GM18873 (cell line): Measurements from ENCODE around the gene SYNGR2.
"Not testable (repeated sequence)": the region's sequence is repeated elsewhere in the genome, so short reads cannot be mapped to it uniquely, and the experiment has no call there.

Source experiments
- ATAC-seq: cut with Tn5 transposase; IDR thresholded peaks from one replicate; pipeline ENCODE4 v1.9.1; 2021; ENCODE audit warnings: mild to moderate bottlenecking, moderate library complexity, moderate number of reproducible peaks; ENCODE audit not compliant: unreplicated experiment, low FRiP score

The SYNGR2 gene

DNA sequence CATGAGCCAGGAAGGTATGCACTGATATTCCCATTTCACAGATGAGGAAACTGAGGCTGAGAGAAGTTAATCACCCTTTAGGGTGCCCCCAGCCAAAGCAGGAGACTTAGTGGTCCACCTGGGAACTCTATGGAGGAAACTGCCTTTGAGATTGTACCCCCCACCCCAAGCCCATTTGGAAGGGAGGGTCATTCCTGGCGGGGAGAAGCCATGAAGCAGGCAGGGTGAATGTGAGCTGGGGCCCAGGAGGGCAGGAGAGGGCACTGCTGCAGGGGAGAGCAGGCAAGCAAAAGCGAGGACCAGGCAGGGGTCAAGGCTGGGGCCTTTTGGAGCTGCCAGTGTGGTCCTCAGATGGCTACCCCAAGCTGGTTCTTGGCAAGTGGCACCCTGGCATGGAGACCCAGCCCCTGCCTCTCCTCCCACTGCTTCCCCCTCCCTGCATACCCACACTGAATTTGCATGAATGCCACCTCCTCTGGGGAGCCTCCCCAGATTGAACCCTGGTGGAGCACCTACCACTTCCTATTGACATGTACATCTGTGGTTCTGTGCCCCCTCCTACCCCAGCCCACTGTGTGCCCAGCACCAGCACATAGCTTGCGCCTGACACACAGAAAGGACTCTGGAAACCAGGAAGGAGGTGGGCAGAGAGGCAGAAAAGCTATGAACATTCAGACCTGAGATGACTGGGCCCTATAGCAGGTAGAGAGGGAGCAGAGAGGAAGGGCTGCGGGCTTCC is 38.9 kb upstream of the SYNGR2 start:
- ATAC-seq = no peak

DNA sequence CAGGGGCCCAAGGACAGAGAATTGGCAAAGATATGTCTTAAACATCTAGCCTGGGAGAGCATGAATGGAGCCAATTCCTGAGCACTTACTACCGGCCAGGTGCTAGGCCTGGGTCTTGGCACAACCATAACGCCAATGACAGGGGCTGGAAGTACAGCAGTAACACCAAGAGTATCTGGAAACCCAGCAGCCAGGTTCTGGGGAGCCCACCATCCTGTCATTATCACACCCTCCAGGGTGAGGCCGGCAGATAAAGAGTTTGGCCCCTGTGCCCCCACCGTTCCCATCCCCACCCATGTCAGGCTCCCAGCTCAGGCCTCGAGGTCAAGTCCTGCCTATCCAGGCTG is 38.3 kb upstream of the SYNGR2 start:
- no peak for ATAC-seq

DNA sequence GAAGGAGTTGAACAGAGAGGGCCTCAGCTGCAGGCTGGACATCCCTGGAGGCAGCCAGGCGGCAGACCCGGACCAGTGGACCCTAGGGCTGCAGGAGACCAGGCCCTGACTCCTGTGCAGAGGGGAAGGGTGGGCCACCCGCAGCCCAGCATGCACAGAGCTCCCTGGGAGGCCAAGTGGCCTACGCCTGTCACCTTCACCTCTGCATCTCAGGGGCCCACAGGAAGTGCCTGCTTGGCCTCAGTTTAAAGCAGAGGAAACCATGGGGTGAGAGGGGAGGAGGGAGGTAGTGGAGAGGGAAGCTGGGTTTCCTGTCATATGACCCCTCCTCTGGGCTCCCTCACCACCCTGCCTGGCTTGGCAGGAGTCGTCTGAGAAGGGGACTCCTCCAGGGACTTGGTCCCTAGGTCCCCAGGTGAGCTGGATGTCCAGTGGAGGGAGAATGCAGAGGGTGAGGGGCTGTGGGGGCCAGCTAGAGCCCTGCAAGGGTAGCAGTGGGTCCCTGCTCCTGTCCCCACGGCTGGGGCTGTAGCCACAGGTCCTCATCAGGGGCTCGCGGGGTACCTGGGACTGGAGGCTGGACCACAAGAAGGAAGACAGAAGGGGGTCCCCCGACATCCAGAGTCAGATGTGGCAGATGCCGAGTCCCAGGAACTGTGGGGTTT is 37.8 kb upstream of the SYNGR2 start, which contains the start of gene TMC8:
Gene TMC8 (plus strand): TSS at position 335 of the 665 bp plus-strand sequence. CDS start 818 bp downstream, outside the sequence.
- no peak for ATAC-seq

DNA sequence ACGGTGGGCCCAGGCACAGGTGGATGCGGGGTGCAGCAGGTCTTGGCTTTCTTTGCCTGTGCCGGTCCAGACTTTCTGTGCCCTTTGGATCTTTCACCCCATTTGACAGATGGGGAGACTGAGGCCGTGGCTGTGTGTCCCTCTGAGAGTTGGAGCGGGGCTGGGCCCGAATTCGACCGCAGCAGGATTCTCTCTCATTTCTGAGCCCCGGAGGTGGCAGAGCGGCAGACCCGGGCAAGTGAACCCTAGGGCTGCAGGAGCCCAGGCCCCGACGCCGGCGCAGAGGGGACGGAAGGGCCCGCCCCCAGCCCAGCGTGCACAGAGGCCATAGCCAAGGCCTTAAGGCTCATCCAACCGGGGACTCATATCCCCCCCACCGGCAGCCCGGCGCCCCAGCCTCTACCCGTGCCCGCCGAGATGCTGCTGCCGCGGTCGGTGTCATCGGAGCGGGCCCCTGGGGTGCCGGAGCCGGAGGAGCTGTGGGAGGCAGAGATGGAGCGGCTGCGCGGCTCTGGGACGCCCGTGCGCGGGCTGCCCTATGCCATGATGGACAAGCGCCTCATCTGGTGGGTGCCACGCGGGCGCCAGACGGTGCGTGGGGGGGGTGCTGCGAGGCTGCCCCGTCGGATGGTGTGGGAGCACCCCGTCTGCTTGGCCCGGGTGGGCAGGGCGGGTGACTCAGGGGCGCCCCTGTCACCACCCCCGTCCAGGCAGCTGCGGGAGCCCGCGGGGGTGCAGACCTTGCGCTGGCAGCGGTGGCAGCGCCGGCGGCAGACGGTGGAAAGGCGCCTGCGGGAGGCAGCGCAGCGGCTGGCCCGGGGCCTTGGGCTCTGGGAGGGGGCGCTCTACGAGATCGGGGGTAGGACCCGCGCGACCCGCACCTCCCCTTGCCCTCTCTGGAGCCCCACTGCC is 37.0 kb upstream of the SYNGR2 start:
- no peak for ATAC-seq

DNA sequence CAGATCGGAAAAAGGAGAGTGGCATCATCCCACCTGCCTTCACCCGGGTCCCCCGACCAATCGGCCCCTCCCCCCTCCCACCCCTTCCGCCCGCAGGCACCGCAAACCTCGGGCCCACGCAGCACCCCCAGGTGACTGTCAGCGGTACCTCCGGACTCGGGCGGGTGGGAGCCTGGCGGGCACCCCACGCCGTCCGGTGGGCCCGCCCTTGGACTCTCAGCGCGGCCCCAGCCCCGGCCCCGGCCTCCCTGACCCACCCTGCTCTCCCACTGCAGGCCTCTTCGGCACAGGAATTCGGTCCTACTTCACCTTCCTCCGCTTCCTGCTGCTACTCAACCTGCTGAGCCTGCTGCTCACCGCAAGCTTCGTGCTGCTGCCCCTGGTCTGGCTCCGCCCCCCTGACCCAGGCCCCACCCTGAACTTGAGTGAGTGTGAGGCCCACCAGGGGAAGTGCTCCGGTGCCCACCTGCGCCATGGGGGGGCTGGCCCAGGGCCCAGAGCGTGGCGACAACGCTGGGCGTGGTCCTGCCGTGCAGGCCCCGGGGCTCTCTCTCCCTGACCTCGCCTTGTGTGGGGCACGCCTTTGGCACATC is 36.2 kb upstream of the SYNGR2 start:
- no peak for ATAC-seq

DNA sequence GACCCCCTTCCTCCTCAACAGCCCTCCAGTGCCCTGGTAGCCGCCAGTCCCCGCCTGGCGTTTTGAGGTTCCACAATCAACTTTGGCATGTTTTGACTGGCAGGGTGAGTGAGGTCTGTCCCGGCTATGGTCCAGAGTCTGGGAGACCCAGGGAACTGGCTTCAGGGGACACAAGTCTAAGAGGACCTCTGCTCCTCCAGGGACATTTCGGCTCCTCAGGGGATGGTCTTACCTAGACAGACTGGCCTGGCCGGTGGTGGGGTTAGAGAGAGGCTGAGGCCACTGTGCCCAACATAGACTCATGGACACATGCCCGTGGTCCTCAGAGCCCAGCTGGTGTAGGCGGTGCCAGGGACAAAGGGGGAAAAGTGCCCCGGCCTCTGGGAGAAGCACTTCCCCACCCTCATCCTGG is 35.6 kb upstream of the SYNGR2 start:
- no peak for ATAC-seq

DNA sequence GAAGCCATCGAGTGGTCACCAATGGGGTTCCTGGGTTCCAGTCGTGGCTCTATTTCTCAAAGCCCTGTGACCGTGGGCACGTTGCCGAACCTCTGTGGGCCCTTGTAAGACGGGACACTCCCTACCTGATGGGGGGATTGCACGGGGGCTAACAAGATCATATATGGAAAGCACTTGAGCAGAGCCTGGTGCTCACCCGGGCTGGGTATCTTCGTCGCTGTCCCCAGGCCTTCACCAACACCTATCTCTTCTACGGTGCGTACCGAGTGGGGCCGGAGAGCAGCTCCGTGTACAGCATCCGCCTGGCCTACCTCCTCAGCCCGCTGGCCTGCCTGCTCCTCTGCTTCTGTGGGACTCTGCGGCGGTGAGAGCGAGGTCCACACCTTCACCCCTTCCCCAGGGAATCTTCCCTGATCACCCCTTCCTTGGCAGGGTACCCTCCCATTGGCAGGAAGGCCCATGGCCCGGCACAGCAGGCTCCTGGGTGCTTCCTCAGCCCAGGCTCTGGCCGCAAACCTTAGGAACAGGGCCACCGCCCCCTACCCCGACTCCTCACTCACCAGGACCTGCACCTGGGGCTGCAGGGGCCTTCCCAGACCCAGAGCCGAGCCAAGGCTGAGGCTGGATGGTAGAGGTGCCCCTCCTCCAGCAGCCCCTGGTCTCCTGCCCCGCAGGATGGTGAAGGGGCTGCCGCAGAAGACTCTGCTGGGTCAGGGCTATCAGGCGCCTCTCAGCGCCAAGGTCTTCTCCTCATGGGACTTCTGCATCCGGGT is 35.0 kb upstream of the SYNGR2 start:
- no peak for ATAC-seq

DNA sequence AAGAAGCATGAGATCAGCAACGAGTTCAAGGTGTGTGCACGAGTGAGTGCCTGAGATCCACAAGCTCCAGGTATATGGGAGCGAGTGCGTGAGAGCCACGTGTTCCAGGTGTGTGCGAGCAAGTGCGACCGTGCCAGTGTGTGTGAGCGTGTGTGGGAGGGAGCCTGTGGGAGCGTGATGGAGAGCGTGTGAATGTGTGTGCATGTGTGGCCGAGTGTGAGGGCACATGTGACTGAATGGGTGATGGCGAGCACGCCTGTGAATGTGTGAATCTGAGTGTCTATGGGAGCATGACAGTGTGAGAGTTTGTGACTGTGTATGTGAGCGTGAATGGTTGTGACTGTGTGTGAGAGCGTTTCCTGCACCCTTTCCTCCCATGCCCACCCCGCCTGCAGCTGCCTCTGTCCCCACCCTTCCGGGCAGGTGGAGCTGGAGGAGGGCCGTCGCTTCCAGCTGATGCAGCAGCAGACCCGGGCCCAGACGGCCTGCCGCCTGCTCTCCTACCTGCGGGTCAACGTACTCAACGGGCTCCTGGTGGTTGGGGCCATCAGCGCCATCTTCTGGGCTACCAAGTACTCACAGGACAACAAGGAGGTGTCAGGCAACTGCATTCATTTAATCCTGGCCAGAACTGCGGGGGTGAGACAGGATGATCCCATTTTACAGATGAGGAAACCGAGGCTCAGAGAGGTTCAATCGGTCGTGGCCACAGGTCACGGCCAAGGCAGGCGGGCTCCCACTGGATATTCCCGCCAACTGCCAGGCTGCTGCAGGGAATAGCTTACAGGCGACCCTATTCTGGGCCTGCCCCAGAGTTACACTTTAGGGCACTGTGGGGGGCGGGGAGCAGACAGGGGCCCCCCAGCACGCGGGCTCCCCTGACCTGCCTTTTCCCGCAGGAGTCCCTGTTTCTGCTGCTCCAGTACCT is 34.1 kb upstream of the SYNGR2 start:
- no peak for ATAC-seq

DNA sequence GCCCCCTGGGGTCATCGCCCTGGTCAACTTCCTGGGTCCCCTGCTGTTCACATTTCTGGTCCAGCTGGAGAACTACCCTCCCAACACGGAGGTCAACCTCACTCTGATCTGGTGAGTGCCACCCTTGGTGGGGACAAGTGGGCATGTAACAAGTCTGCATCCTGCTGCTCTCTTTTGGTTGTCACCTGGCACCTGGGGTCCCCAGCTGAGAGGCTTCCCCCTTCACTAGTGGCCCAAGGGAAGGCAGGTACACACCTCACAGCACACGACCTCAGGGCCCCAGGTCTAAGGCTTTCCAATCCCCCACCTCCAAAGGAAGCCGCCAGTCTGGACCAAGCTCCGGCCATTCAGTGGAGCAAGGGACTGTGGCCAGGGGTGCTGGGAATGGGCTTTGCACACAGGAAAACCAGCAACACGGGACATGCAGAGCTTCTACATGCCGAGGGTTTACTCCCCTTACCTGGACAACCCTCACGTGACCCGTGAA is 33.4 kb upstream of the SYNGR2 start:
- no peak for ATAC-seq

DNA sequence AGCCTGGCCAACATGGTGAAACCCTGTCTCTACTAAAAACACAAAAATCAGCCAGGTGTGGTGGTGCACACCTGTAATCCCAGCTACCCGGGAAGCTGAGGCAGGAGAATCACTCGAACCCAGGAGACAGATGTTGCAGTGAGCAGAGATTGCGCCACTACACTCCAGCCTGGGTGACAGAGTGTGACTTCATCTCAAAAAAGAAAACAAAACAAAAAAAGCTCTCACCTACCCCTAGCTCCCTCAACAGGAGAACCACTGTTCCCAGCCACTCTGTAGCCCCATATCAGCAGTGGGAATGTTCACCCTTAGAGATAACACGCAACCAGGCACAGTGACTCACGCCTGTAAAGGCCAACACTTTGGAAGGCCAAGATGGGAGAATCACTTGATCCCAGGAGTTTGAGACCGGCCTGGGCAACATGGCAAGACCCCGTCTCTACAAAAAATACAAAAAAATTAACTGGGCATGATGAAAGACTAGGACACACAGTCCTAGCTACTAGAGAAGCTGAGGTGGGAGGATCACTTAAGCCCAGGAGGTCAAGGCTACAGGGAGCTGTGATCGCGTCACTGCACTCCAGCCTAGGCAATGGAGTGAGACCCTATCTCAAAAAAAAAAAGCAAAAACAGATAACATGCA is 32.4 kb upstream of the SYNGR2 start:
- no peak for ATAC-seq

DNA sequence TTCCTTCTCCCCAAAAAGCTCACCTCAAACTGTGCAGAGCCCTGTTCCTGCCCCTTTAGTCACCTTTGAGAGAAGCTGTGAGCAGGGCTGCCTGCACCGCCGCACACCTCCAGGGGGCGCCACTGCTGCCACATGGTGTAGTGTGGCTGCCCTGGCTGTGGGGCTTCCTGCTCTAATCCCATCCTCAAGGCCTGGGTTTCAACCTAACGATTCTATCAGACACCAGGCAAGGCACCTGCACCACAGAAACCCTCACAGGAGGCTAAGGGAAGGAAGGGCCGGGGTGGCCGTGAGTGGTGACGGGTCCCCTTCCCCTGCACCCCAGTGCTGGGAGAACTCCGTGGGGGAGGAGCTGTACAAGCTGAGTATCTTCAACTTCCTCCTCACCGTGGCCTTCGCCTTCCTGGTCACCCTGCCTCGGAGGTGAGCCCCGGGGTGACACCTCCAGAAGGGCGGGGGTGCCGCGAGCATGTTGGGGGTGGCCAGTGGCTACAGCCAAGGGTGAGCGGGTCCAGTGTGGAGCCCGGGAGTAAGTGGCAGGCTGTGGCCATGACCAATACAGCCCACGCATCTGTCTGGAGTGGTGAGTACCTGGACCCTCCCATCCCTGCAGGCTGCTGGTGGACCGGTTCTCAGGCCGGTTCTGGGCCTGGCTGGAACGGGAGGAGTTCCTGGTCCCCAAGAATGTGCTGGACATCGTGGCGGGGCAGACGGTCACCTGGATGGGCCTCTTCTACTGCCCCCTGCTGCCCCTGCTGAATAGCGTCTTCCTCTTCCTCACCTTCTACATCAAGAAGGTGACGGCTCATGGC is 30.8 kb upstream of the SYNGR2 start:
- ATAC-seq = no peak

DNA sequence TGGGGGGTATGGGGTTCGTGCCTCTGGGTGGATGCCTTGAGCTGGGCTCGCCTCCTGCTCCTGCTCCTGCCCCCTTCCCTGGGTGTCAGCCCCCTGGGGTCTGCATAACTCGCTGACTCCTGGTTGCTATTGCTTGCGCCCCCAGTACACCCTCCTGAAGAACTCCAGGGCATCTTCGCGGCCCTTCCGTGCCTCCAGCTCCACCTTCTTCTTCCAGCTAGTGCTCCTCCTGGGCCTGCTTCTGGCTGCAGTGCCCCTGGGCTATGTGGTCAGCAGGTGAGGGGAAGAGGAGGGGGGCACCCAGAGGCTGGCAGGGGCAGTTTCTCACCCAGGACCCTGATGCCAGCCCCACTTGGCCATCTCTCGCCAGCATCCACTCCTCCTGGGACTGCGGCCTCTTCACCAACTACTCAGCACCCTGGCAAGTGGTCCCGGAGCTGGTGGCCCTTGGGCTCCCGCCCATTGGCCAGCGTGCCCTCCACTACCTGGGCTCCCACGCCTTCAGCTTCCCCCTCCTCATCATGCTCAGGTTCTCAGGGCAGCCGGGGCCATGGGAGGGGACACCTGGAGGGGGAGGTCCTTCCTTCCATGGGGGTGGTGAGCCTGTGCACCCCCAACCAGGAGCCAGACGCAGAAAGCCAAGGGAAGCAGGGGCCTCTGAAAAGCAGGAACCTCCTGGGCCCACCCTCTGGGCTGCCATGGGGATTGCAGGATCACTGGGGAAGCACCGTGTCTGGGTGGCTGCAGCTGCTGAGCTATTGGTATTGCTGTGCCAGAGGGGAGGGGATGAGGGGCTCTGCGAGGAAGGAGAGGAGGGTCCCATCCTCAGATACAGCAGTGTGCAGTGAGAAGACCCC is 29.9 kb upstream of the SYNGR2 start:
- ATAC-seq = no peak

DNA sequence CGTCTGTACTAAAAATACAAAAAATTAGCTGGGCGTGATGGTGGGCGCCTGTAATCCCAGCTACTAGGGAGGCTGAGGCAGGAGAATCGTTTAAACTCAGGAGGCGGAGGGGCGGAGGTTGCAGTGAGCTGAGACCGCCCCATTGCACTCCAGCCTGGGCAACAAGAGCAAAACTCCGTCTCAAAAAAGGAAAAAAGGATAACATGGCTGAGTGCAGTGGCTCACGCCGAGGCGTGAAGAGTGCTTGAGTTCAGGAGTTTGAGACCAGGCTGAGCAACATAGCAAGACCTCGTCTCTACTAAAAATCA is 28.6 kb upstream of the SYNGR2 start:
- ATAC-seq = not testable (repeated sequence)

DNA sequence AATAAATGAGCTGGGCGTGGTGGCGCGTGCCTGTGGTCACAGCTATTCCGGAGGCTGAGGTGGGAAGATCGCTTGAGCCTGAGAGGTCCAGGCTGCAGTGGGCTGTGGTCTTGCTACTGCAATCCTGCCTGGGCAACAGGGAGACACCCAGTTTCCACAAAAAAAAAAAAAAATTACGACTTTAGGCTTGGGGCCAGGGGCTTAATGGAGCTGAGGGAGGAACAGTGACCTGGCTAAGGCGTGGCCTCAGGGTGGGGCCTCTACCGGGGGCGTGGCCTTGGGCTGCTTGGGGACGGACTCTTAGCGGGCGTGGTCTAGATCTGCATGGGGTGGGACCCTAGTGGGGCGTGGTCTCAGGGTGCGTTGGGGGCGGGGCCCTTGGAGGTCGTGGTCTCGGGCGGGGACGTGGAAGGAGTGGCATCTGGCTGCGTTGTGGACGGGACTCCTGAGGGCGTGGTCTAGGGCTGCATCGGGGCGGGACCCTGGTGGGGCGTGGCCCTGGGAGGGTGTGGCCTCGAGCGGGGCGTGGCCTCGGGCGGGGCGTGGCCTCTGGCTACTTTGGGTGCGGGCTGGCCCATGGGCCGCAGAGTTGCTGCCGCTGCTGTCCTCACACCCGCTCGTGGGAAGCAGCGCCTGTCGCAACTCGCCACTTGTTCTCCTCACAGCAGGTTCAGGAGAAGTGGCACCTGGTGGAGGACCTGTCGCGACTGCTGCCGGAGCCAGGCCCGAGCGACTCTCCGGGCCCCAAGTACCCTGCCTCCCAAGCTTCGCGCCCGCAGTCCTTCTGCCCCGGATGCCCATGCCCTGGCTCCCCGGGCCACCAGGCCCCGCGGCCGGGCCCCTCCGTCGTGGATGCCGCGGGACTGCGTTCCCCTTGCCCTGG is 28.0 kb upstream of the SYNGR2 start:
- ATAC-seq = peak; percentile 60

DNA sequence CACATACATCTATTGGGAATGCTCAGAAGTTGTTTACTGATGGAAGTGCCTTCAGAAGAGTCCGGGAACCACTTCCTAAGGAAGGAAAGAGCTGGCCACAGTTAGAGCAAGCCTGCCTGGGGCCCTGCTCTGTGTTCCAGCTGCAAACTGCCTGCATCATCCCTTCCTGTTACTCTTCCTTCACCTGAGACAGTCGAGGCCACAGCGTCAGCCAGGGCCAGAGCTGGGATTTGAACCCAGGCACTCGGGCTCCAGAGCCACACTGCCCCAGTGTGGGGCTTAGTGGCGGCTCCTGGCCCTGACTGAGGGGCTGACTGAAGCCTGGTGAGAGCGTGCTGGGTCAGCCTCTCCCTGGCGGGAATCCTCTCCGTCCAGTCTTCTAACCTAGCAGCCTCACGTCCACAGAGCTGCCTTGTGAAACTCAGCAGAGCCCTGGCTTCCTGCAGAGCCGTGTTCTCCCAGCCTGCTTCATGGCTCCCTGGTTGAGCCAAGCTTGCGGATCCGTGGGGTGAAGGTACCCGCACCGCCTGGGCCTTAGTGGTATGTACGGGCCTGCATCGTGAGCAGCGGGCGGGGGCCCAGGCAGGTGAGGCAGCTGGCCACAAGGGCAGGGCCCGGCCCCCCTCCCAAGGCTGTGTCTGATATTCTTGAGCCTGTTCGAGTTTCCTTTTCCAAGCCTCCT is 26.8 kb upstream of the SYNGR2 start:
- no peak for ATAC-seq
